Natural killer cell treated with Interleukin-12 subunit alpha and Interleukin-12 subunit beta and Interleukin-15 and Interleukin-18, amount 100 ng/mL, for 72 hours (primary cell): ENCODE measurements around the gene RANBP17. TPM values are rescaled to one million over a fixed set of nuclear protein-coding genes. Genes with fewer than 3 reads are reported as not detected.

Experiments used
- ATAC-seq, 2 donors: fragments of 150-1000 bp; cut with Tn5 transposase in 1 of 2; sonication (Bioruptor Pico), chemical (Tn5 transposase) in 1 of 2; 2 replicates each; pipeline ENCODE4 v1.10.0; 2021
- DNase-seq: peaks from one replicate; pipeline ENCODE4 v3.0.0; 2022; ENCODE audit warnings: low spot score
- H3K27ac Mint-ChIP-seq, 2 donors: 1 replicate in 1 of 2; 2 replicates in 1 of 2; pipeline ENCODE4 v1.8.0; 2022; ENCODE audit warnings: mixed read lengths in 2 of 2, mild to moderate bottlenecking in 1 of 2, moderate library complexity in 1 of 2
- H3K27me3 Mint-ChIP-seq, 2 donors: 1 replicate in 1 of 2; 2 replicates in 1 of 2; pipeline ENCODE4 v1.8.0; 2022; ENCODE audit warnings: mixed read lengths in 2 of 2
- H3K36me3 Mint-ChIP-seq: one replicate; pipeline ENCODE4 v1.8.0; 2022; ENCODE audit warnings: mixed read lengths
- H3K4me1 Mint-ChIP-seq, 2 donors: 1 replicate in 1 of 2; 2 replicates in 1 of 2; pipeline ENCODE4 v1.8.0; 2022; ENCODE audit warnings: low read depth in 2 of 2, mixed read lengths in 2 of 2, mild to moderate bottlenecking in 1 of 2
- H3K4me3 Mint-ChIP-seq: one replicate; pipeline ENCODE4 v1.8.0; 2022; ENCODE audit warnings: mixed read lengths
- H3K9me3 Mint-ChIP-seq: 2 replicates; pipeline ENCODE4 v1.8.0; 2022; ENCODE audit warnings: mixed read lengths
- total RNA-seq, 2 donors: library from RNA; stranded (reverse); gene quantifications; one replicate each; pipeline ENCODE4 v1.2.3, GENCODE V29; 2022

The RANBP17 gene
- total RNA-seq, 2 donors from 2014 or later = 6.9 to 8.3 TPM

- H3K4me3 Mint-ChIP-seq = no peak overlapping the region
- DNase-seq (no peak), ATAC-seq (no peak)
- no peaks in the 10 kb centered on the region for H3K27me3 Mint-ChIP-seq
- peaks cover 6% of the 10 kb centered on the region for H3K36me3 Mint-ChIP-seq
- H3K9me3 Mint-ChIP-seq = peaks cover 6% of the 10 kb centered on the region
- H3K4me1 Mint-ChIP-seq = no peaks in the 10 kb centered on the region
- H3K27ac Mint-ChIP-seq = no peak overlapping the region
These were observed 232.5 kb downstream of the RANBP17 start for GRCh38 chr5:171094356-171094755.

- H3K36me3 Mint-ChIP-seq = peaks cover 8% of the 10 kb centered on the region
- DNase-seq (no peak), ATAC-seq (no peak)
- H3K9me3 Mint-ChIP-seq = peaks cover 12% of the 10 kb centered on the region
- H3K27me3 Mint-ChIP-seq = peaks cover 0 to 17% of the 10 kb centered on the region in 2 donors
- H3K27ac Mint-ChIP-seq = no peak overlapping the region
- no peak overlapping the region for H3K4me3 Mint-ChIP-seq
- no peaks in the 10 kb centered on the region for H3K4me1 Mint-ChIP-seq
These were observed 241.2 kb downstream of the RANBP17 start for GRCh38 chr5:171102877-171103610.

GRCh38 chr5:171107669-171108068 is 245.9 kb downstream of the RANBP17 start:
- Mint-ChIP-seq H3K4me1 (no peaks in the 10 kb centered on the region), H3K4me3 (no peak overlapping the region), H3K27ac (no peak overlapping the region), H3K36me3 (no peaks in the 10 kb centered on the region), H3K27me3 (no peaks in the 10 kb centered on the region), H3K9me3 (peaks cover 4% of the 10 kb centered on the region)
- no peak for DNase-seq
- ATAC-seq = no peak

GRCh38 chr5:171115519-171115918 is 253.7 kb downstream of the RANBP17 start:
- no peak overlapping the region for H3K27ac Mint-ChIP-seq
- H3K36me3 Mint-ChIP-seq = peaks cover 15% of the 10 kb centered on the region
- no peaks in the 10 kb centered on the region for H3K4me1 Mint-ChIP-seq
- no peak overlapping the region for H3K4me3 Mint-ChIP-seq
- ATAC-seq = no peak
- H3K27me3 Mint-ChIP-seq = peaks cover 0 to 7% of the 10 kb centered on the region in 2 donors
- peaks cover 7% of the 10 kb centered on the region for H3K9me3 Mint-ChIP-seq
- no peak for DNase-seq

GRCh38 chr5:171116719-171117118 is 254.9 kb downstream of the RANBP17 start:
- H3K9me3 Mint-ChIP-seq = peaks cover 8% of the 10 kb centered on the region
- H3K36me3 Mint-ChIP-seq = peaks cover 18% of the 10 kb centered on the region
- DNase-seq (no peak), ATAC-seq (no peak)
- no peak overlapping the region for H3K27ac Mint-ChIP-seq
- H3K27me3 Mint-ChIP-seq = peaks cover 0 to 7% of the 10 kb centered on the region in 2 donors
- H3K4me1 Mint-ChIP-seq = no peaks in the 10 kb centered on the region
- H3K4me3 Mint-ChIP-seq = no peak overlapping the region

GRCh38 chr5:171120986-171121622 is 259.3 kb downstream of the RANBP17 start:
- DNase-seq (no peak), ATAC-seq (no peak)
- H3K27ac Mint-ChIP-seq = no peak overlapping the region
- peaks cover 18% of the 10 kb centered on the region for H3K36me3 Mint-ChIP-seq
- H3K27me3 Mint-ChIP-seq = peaks cover 5 to 7% of the 10 kb centered on the region in 2 donors
- no peaks in the 10 kb centered on the region for H3K4me1 Mint-ChIP-seq
- peaks cover 8% of the 10 kb centered on the region for H3K9me3 Mint-ChIP-seq
- H3K4me3 Mint-ChIP-seq = no peak overlapping the region

GRCh38 chr5:171121638-171122037 is 259.8 kb downstream of the RANBP17 start:
- peaks cover 18% of the 10 kb centered on the region for H3K36me3 Mint-ChIP-seq
- peaks cover 5 to 7% of the 10 kb centered on the region in 2 donors for H3K27me3 Mint-ChIP-seq
- ATAC-seq (no peak), DNase-seq (no peak)
- H3K27ac Mint-ChIP-seq = no peak overlapping the region
- H3K9me3 Mint-ChIP-seq = peaks cover 8% of the 10 kb centered on the region
- H3K4me1 Mint-ChIP-seq = no peaks in the 10 kb centered on the region
- H3K4me3 Mint-ChIP-seq = no peak overlapping the region

- Mint-ChIP-seq H3K27me3 (peaks cover 5 to 7% of the 10 kb centered on the region in 2 donors), H3K4me3 (no peak overlapping the region), H3K9me3 (peaks cover 8% of the 10 kb centered on the region), H3K4me1 (no peaks in the 10 kb centered on the region), H3K27ac (no peak overlapping the region), H3K36me3 (peaks cover 18% of the 10 kb centered on the region)
- ATAC-seq = no peak
- no peak for DNase-seq
These were observed 260.6 kb downstream of the RANBP17 start for GRCh38 chr5:171122372-171122771.

- ATAC-seq (no peak), DNase-seq (no peak)
- Mint-ChIP-seq H3K4me3 (no peak overlapping the region), H3K27me3 (peaks cover 5 to 7% of the 10 kb centered on the region in 2 donors), H3K27ac (no peak overlapping the region), H3K9me3 (peaks cover 8% of the 10 kb centered on the region), H3K36me3 (peaks cover 18% of the 10 kb centered on the region), H3K4me1 (no peaks in the 10 kb centered on the region)
These were observed 261.6 kb downstream of the RANBP17 start for GRCh38 chr5:171123417-171123816.

- Mint-ChIP-seq H3K4me1 (no peaks in the 10 kb centered on the region), H3K4me3 (no peak overlapping the region), H3K27ac (no peak overlapping the region), H3K27me3 (peaks cover 0 to 5% of the 10 kb centered on the region in 2 donors), H3K9me3 (no peaks in the 10 kb centered on the region), H3K36me3 (no peaks in the 10 kb centered on the region)
- no peak for DNase-seq
- no peak for ATAC-seq
These were observed 265.5 kb downstream of the RANBP17 start for GRCh38 chr5:171127314-171127713.

- ATAC-seq (no peak), DNase-seq (no peak)
These were observed 266.3 kb downstream of the RANBP17 start for GRCh38 chr5:171128136-171128535.

GRCh38 chr5:171129308-171129707 is 267.5 kb downstream of the RANBP17 start:
- peaks cover 0 to 2% of the 10 kb centered on the region in 2 donors for H3K27me3 Mint-ChIP-seq
- no peak overlapping the region for H3K27ac Mint-ChIP-seq
- ATAC-seq = no peak
- H3K4me3 Mint-ChIP-seq = no peak overlapping the region
- no peaks in the 10 kb centered on the region for H3K9me3 Mint-ChIP-seq
- no peak for DNase-seq
- H3K4me1 Mint-ChIP-seq = no peaks in the 10 kb centered on the region
- no peaks in the 10 kb centered on the region for H3K36me3 Mint-ChIP-seq

More at GRCh38 chr5:171128136-171128535, 266.3 kb downstream of the RANBP17 start:
- Mint-ChIP-seq H3K4me1 (no peaks in the 10 kb centered on the region), H3K9me3 (no peaks in the 10 kb centered on the region), H3K36me3 (no peaks in the 10 kb centered on the region), H3K27me3 (peaks cover 0 to 5% of the 10 kb centered on the region in 2 donors), H3K27ac (no peak overlapping the region), H3K4me3 (no peak overlapping the region)

- Mint-ChIP-seq H3K27me3 (no peaks in the 10 kb centered on the region), H3K9me3 (no peaks in the 10 kb centered on the region), H3K27ac (no peak overlapping the region), H3K4me1 (no peaks in the 10 kb centered on the region), H3K4me3 (no peak overlapping the region), H3K36me3 (no peaks in the 10 kb centered on the region)
- no peak for DNase-seq
- ATAC-seq = no peak
These were observed 269.7 kb downstream of the RANBP17 start for GRCh38 chr5:171131497-171131896.

- Mint-ChIP-seq H3K4me1 (no peaks in the 10 kb centered on the region), H3K27ac (no peak overlapping the region), H3K27me3 (no peaks in the 10 kb centered on the region), H3K9me3 (no peaks in the 10 kb centered on the region), H3K36me3 (no peaks in the 10 kb centered on the region), H3K4me3 (no peak overlapping the region)
- ATAC-seq (no peak), DNase-seq (no peak)
These were observed 276.1 kb downstream of the RANBP17 start for GRCh38 chr5:171137768-171138525.
